HEK293 (cell line): ENCODE data around the gene TLE6.

Experiments
- CTCF ChIP-seq: fragments of 450-650 bp; formaldehyde crosslinking; IDR thresholded peaks from 2 replicates; pipeline ENCODE4 v1.5.1; 2016; ENCODE audit warnings: missing biosample characterization, missing genetic modification characterization
- SALL2 ChIP-seq: fragments of 450-650 bp; formaldehyde crosslinking; IDR thresholded peaks from 2 replicates; pipeline ENCODE4 v1.5.0; 2017; ENCODE audit warnings: missing biosample characterization, mild to moderate bottlenecking, missing genetic modification characterization, borderline replicate concordance
- SP3 ChIP-seq: fragments of 450-650 bp; formaldehyde crosslinking; IDR thresholded peaks from 2 replicates; pipeline ENCODE4 v1.5.1; 2016; ENCODE audit warnings: missing biosample characterization, missing genetic modification characterization
- ZFP3 ChIP-seq: fragments of 450-650 bp; formaldehyde crosslinking; IDR thresholded peaks from 2 replicates; pipeline ENCODE4 v1.5.1; 2016; ENCODE audit warnings: low read depth, missing biosample characterization, missing genetic modification characterization
- ZNF148 ChIP-seq: fragments of 450-650 bp; formaldehyde crosslinking; IDR thresholded peaks from 2 replicates; pipeline ENCODE4 v1.5.0; 2017; ENCODE audit warnings: missing biosample characterization, missing genetic modification characterization, borderline replicate concordance
- ZNF24 ChIP-seq: fragments of 450-650 bp; formaldehyde crosslinking; IDR thresholded peaks from 2 replicates; pipeline ENCODE4 v1.5.1; 2016; ENCODE audit warnings: missing biosample characterization, missing genetic modification characterization
- ZNF26 ChIP-seq: fragments of 450-650 bp; formaldehyde crosslinking; IDR thresholded peaks from 2 replicates; pipeline ENCODE4 v1.5.1; 2016; ENCODE audit warnings: missing biosample characterization, missing genetic modification characterization
- ZNF768 ChIP-seq: fragments of 450-650 bp; formaldehyde crosslinking; IDR thresholded peaks from 2 replicates; pipeline ENCODE4 v1.5.1; 2018; ENCODE audit warnings: missing biosample characterization, mild to moderate bottlenecking, missing genetic modification characterization
- ZNF777 ChIP-seq: fragments of 450-650 bp; formaldehyde crosslinking; IDR thresholded peaks from 2 replicates; pipeline ENCODE4 v1.5.1; 2017; ENCODE audit warnings: missing biosample characterization, missing genetic modification characterization, borderline replicate concordance
- ZNF785 ChIP-seq: fragments of 450-650 bp; formaldehyde crosslinking; IDR thresholded peaks from 2 replicates; pipeline ENCODE4 v1.5.1; 2016; ENCODE audit warnings: missing biosample characterization, missing genetic modification characterization
- ZNF837 ChIP-seq: fragments of 450-650 bp; formaldehyde crosslinking; IDR thresholded peaks from 2 replicates; pipeline ENCODE4 v1.5.1; 2016; ENCODE audit warnings: missing biosample characterization, missing genetic modification characterization
- ZSCAN30 ChIP-seq: fragments of 450-650 bp; IDR thresholded peaks from 2 replicates; pipeline ENCODE4 v1.5.1; 2018; ENCODE audit warnings: missing biosample characterization, mild to moderate bottlenecking, missing genetic modification characterization, moderate library complexity

- TF ChIP-seq CTCF (tag by site-specific recombination) (no peak), ZFP3 (tag by site-specific recombination) (no peak), ZNF26 (no peak), ZSCAN30 (tag by site-specific recombination) (no peak), ZNF24 (tag by site-specific recombination) (no peak), SALL2 (tag by site-specific recombination) (no peak), ZNF837 (no peak), ZNF768 (tag by site-specific recombination) (no peak), ZNF777 (tag by site-specific recombination) (no peak), SP3 (no peak), ZNF785 (tag by site-specific recombination) (no peak), ZNF148 (tag by site-specific recombination) (no peak)
Measured at GRCh38 chr19:3010871-3011270, 33.5 kb downstream of the TLE6 start.
